GM23338 (cell line): ENCODE data around the gene LRIG1.

Experiments
- ZNF331 ChIP-seq: fragments of 250-450 bp; sonication (Bioruptor Pico); IDR thresholded peaks from 2 replicates; pipeline ENCODE4 v1.5.0; 2020; ENCODE audit warnings: low read depth, mild to moderate bottlenecking, moderate library complexity
- TF ChIP-seq, protein P1 (sequence below), 2 experiments: fragments of 200-600 bp in 1 of 2; sonication (generic) in 1 of 2; conservative IDR thresholded peaks; 2 replicates each; pipeline versions ENCODE4 v1.5.1 to v1.6.1; 2016 to 2017; ENCODE audit warnings: antibody characterized with exemption in 2 of 2, low read depth in 2 of 2, mild to moderate bottlenecking in 2 of 2, moderate library complexity in 1 of 2

DNA sequence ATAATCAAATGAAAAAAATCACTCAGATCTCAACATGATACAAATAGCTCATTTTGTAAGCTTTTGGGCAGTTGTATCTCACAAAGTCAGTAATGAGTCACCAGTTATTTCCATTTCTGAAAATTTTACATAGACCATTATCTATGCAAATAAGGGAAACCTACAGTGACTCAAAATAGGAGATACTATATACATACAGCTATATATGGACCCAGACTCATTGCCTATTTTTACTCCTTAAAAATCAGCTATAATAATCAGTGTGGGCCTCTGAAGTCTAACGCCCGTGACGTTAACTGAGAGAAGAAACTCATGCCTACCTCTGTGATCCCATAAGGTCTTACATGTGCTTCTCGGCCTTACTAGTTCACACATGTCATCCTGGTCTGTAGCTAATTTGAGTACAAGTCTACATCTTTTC, 31.6 kb downstream of the LRIG1 start:
- TF ChIP-seq, protein P1, sequence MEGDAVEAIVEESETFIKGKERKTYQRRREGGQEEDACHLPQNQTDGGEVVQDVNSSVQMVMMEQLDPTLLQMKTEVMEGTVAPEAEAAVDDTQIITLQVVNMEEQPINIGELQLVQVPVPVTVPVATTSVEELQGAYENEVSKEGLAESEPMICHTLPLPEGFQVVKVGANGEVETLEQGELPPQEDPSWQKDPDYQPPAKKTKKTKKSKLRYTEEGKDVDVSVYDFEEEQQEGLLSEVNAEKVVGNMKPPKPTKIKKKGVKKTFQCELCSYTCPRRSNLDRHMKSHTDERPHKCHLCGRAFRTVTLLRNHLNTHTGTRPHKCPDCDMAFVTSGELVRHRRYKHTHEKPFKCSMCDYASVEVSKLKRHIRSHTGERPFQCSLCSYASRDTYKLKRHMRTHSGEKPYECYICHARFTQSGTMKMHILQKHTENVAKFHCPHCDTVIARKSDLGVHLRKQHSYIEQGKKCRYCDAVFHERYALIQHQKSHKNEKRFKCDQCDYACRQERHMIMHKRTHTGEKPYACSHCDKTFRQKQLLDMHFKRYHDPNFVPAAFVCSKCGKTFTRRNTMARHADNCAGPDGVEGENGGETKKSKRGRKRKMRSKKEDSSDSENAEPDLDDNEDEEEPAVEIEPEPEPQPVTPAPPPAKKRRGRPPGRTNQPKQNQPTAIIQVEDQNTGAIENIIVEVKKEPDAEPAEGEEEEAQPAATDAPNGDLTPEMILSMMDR (conservative IDR thresholded peaks at IDR 0.05; ENCODE audit: low read depth in 2 of 2), result no peak
- TF ChIP-seq ZNF331, result no peak
